GM12872 (cell line): ENCODE results near the gene RAPGEF4.

Experiments
- CTCF ChIP-seq: IDR thresholded peaks from 3 replicates; pipeline ENCODE4 v1.5.1; 2011; ENCODE audit warnings: low read depth, mild to moderate bottlenecking, low read length, moderate library complexity; ENCODE audit not compliant: insufficient read depth

RAPGEF4 gene

GRCh38 chr2:173017646-173018420, 282.2 kb downstream of the RAPGEF4 start:
- no peak for TF ChIP-seq CTCF

- no peak for TF ChIP-seq CTCF
Measured at GRCh38 chr2:173019755-173020154, 284.1 kb downstream of the RAPGEF4 start.

- no peak for TF ChIP-seq CTCF
Measured at GRCh38 chr2:173021939-173022371, 286.3 kb downstream of the RAPGEF4 start.

GRCh38 chr2:173023718-173024117, 288.1 kb downstream of the RAPGEF4 start:
- TF ChIP-seq CTCF, result no peak

- no peak for TF ChIP-seq CTCF
Measured at GRCh38 chr2:173026479-173026878, 290.8 kb downstream of the RAPGEF4 start.

- peak; percentile 84 for TF ChIP-seq CTCF
Measured at GRCh38 chr2:173027181-173028128, 291.8 kb downstream of the RAPGEF4 start.

- TF ChIP-seq CTCF, result no peak
Measured at GRCh38 chr2:173028141-173028540, 292.5 kb downstream of the RAPGEF4 start.
